ENCODE data around the gene TMIGD2.

DNA sequence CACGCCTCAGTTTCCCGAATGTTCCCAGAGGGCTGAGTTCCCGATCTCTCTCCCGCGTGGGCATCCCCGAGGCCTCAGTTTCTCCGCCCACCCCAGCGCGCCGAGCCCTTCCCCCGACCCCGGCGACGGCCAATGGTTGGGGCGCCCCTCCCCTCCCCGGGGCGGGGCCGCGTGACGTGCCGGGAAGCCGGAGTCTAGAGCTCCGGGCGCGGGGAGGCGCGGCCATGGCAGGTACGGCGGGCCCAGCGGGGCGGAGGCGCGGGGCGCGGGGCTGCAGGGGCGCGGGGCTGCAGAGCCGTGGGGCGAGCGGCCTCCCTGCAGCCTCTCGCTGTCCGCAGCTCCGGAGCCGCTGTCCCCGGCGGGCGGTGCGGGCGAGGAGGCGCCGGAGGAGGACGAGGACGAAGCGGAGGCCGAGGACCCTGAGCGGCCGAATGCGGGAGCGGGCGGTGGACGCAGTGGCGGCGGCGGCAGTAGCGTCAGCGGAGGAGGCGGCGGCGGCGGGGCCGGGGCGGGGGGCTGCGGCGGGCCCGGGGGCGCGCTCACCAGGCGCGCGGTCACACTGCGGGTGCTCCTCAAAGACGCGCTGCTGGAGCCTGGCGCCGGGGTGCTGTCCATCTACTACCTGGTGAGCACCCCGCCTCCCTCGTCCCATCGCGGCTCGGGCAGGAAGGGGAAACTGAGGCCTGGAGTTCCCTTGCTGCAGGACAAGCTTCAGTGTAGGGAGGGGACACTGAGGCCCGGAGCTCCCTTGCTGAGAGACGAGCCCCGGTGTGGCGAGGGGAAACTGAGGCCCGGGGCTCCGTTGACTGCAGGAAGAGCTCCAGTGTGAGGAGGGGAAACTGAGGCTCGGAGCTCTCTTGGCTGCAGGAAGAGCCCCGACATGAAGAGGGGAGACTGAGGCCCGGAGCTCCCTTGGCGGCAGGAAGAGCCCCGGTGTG lies 41.5 kb upstream of the TMIGD2 start, which contains the start of gene MPND:
- TF ChIP-seq CTCF (conservative IDR thresholded peaks at IDR 0.05; ENCODE audit: low read depth, low read length): no peak
- TF ChIP-seq EZH2 (IDR thresholded peaks at IDR 0.05; ENCODE audit: low read length, unreplicated experiment): no peak
